Measurements from ENCODE around the gene MT1H.
"Not testable (repeated sequence)": the region's sequence is repeated elsewhere in the genome, so short reads cannot be mapped to it uniquely, and the experiment has no call there.

MT1H gene

DNA sequence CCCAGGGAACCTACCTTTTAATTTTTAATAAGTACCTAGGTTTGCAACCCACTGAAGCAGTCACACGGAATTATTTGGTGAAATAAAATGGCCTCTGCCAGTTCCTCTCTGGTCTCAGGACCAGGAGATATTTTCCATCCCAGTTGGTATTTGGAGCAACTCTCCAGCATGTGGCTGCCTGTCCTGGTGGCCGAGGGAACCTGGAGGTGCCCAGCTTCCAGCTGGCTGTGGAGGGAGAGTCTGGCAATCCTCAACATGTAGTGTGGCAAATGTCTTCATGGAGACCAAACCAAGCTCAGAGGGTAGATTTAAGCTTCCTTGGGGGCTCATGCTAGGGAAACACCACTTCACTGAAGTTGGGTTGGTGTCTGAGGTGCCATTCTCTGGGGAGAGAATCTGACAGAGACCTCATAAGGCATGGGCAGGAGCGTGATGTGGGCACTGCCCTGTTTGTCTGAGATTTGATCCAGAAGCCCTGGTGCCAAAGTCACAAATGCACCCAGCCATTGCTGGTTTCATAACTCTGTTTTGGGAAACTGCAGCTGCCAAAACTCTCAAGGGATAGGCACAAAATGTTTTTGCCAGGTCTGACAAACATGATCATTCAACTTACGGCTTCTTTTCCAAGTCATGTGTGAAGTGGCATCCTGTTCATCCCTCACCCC is 15.4 kb downstream of the MT1H start:
- DNase-seq, result no peak

DNA sequence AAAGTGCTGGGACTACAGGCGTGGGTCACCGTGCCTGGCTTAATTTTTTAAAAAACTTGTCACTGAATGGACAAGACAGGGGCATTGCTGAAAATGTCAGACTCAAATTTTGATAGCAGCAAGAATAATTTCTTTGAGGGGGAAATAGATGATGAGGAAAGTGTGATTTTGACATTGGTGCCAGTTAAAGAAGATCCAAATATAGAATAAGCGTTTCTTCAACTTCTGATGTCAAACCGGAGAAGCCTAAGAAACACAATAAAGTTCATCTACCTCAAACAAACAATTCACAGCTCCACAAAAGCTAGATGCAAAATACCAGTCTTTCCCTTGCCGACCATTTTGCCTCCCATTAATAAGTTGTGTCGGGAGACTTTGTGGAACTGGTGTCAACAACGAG is 17.1 kb downstream of the MT1H start:
- DNase-seq, result no peak

DNA sequence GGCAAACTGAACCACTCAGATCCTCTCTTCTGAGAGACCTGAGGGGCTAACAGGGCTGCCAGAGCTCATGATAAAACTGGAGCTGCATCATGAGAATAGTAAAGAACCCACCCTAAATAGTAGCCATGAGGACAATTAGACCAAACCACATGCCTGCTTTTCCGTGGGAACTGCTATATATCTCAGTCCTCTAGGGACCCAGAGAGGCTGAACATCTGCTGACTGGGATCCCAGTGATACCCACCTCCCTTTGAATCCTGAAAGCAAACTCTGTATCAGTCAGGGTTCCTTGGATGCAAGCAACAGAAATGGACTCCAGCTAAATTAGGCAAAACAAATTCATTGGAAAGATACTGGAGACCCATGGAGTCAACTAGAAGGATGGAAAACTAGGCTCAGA is 19.1 kb downstream of the MT1H start:
- no peak for DNase-seq

DNA sequence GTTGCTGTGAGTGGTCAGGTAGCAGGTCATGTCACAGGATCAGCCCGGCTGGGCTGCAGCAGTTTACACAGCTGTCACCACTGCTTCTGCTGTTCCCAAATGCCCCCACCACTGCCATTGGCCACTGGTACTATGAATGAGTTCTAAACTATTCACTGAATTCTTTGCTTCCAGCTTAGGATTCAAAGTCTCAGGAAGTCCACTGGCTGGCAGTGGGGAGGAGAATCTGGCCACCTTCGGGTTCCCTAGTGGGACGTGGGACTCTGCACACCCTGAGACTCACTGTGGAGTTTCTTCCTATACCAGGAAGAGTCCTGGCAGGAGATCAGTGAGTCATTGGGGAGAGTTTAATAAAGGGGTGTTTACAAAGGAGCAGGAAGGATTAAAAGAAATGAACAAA is 19.6 kb downstream of the MT1H start:
- no peak for DNase-seq

DNA sequence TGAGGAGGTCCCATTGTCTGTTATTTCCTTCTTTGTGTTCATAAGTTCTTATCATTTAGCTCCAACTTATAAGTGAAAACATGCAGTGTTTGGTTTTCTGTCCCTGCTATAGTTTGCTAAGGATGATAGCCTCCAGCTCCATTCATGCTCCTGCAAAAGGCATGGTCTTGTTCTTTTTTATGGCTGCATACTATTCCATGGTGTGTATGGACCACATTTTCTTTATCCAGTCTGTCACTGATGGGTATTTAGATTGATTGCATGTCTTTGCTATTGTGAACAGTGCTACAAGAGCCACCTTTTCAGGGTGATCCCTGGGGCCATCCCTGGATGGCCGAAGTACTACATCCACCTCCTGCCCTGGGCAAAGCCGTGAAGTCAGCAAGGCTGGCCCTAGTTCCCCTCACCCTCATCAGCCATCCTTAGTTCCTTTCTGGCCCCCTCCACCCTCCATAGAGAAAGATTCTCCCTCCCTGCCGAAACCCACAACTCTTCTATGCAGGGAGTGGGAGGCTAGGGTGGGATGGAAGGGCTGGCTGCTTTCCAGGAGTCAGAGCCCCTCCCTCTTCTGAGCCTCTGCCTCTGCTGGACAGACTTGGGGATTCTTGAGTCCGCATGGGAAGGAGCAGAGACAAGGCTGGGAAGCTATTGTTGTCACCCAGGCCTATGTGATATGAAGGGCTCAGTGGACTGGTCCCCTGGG is 21.0 kb downstream of the MT1H start:
- no peak for DNase-seq

DNA sequence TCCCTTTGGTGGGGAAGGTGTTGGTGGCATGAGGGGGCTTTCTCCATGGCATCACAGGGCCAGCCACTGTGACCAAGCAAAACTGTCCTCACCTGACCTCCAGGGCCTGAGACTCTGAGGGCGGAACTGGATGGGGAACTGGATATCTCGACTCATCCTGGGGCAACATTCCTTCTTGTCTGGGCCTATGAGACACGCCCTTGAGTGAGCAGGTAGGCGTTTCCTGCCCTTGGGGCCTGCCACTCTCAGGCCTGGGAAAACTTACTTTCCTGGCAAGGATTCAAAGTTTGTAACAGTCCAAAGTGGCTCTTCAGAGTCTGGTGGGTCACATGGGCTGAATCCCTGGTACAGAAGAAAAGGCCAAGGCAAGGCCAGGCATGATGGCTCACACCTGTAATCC is 22.3 kb downstream of the MT1H start:
- no peak for DNase-seq

DNA sequence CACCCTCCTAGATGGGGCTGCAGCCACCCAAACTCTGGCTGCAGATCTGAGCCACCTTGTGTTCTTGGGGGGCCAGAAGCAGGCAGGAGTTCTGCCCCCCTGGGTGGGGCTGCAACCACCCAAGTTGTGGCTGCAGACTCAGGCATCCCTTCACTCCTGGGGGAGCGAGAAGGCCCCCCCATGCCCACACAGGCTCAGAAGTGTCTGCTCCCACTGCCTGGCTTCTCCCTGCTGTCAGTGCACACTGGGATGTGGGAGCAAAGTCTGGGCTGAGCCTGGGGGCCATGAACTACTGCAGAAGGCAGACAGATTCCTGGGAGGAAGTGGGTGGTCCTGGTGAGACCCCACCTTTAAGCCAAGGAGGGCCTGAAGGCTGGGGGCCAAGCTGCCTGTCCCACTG is 25.6 kb downstream of the MT1H start:
- no peak for DNase-seq

DNA sequence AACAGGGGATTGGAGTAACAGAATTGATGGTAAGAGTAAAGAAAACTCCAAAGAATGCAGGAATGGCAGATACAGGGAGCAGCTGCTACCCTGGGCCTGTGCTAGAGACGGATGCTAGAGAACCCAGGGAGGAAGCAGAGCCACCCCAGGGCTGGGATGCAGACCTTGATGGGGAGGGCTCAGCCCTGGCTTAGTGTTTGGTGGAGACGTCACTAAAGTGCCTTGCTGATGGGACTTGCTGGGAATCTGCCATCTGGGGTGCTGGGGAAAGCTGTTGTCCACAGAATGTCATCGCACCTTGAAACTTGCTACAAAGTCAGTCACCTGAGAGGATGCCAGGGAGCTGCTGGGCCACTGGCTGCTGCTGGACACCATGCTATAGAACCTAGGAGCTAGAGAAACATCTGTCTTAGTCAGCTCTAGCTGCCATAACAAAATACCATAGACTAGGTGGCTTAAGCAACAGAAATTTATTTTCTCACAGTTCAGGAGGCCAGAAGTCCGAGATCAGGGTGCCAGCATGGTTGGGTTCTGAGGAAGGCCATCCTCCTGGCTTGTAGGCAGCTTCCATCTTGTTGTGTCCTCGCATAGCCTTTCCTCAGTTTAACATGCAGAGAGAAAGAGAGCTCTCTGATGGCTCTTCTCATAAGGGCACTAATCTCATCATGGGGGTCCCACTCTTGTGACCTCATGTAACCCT is 28.0 kb downstream of the MT1H start:
- DNase-seq, result no peak

DNA sequence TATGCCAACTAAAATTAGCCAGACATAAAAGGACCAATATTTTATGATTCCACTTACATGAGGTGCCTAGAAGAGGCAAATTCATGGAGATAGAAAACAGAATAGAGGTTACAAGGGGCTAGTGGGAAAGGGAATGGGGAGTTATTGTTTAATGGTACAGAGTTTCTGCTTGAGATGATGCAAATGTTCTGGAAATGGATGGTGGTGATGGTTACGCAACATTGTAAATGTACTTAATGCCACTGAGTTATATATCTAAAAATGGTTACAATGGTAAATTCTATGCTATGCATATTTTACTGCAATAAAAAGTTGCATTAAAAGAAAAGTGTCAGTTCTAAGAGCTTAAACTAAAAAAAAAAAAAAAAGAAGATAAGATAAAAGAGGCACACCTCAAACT is 30.6 kb downstream of the MT1H start:
- no peak for DNase-seq

DNA sequence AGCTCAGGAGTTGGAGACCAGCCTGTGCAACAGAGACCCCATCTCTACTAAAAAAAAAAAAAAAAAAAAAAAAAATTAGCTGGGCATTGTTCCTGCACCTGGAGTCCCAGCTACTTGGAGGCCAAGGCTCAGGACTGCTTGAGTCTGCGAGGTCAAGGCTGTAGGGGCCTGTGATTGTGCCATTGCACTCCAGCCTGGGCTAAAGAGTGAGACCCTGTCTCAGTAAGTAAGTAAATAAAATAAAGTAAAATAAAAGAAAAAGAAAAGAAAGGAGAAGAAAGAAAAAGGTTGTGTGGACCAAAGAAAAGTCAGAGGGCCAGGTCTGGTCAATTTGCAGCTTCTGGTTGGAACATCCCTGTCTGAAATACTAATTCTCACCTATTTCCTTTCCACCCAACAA is 31.0 kb downstream of the MT1H start:
- no peak for DNase-seq

DNA sequence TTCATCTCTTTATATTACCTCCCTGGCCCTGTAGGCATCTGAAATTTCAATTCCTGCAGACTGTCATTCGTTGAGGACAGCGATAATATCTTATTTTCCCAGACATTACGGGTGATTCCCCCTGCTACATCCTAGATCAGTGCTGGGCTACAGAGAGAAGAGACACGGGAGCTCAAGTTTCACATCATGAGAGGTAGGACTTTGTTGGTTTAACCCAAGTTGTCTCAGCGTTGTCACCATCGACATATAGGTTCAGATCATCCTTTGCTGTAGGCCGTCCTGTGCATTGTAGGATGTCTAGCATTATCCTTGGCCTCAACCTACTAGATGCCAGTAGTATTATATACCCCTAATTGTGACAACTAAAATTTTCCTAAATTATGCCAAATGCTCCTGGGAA is 31.9 kb downstream of the MT1H start:
- DNase-seq, result no peak

DNA sequence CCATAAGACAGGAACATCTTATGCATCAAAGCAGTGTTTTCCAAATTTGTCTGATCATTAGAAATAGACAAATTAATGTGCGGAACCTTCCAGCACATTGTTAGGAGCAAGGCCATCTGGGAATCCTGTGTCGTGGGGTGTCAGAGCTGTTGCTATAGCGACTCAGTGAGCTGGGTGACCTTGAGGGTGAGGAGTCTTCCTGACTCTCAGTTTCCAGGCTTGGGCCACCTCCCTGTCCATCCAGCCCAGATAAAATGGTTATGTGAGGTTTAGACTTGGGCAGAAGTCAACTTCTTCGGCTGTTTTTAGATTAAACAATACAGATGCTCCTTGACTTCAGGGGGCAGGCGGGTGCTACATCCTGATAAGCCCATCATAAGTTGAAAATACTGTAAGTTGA is 33.2 kb downstream of the MT1H start:
- no peak for DNase-seq

DNA sequence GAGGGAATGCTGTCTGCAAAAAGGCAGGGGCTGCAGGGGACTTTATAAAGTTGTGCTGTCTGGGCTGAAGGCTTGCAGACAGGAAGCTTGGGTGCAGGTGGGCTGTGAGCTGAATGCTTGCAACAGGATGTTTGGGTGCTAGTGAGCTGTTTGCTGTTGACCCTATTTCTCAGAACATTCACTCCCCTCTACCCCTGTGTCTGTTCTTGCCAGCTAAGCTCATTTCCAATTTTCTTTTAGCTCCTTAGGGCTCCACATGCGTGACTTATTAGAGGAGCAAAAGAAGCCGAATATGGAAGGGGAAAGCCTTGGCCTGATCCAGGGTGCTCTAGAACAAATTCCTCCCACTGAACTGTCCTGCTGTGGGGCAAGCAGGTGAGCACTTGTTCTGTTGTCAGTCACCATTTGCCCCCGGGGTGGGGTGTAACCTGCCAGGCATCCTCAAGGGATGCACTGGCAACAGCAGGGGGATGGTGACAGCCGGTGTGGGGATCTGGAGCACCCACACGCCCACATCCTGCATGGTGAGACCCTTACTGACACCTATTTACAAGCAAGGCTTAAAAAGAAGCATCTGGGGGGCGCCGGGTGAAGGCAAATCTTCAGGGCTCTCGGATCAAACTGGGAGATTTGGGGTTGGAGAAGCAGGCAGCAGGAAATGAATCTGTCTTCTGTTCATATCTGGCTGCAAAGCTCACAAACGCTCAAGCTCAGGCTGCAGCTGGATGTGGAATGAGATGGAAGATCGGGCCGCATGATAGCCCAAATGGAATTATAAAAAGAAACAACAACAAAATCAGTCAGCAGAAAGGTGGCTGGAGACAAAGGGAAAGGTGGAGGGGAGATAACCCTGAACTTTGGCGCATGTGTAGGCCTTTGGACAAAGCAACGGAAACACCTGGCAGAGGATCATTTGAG is 39.2 kb downstream of the MT1H start:
- no peak for DNase-seq

DNA sequence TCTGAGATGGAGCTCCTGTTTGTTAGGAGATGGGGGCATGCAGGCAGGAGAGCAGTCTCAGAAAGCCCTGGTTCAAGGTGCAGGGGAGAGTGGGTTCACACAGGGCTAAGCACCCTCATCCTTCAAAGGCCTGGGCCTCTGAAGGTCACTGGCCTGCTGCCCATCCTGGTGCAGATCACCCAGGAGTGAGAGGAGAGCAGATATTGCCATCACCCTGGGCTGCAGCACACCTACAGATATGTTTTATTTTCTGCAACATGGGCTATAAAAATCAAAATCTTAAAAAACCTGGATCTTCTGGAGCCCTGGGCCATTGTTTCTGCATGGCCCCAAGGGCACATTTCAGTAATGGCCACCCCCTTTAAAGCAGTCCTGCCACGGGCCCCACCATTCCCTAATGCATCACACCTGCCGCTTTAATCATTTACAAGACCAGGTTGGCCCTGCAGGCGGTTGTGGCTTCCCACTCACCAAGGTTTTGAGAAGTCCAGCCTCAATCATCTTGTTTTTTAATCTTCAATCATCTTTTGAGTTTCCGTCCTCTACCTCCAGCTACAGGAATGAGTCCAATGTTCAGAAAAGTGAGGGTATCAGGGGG is 39.9 kb downstream of the MT1H start:
- no peak for DNase-seq

DNA sequence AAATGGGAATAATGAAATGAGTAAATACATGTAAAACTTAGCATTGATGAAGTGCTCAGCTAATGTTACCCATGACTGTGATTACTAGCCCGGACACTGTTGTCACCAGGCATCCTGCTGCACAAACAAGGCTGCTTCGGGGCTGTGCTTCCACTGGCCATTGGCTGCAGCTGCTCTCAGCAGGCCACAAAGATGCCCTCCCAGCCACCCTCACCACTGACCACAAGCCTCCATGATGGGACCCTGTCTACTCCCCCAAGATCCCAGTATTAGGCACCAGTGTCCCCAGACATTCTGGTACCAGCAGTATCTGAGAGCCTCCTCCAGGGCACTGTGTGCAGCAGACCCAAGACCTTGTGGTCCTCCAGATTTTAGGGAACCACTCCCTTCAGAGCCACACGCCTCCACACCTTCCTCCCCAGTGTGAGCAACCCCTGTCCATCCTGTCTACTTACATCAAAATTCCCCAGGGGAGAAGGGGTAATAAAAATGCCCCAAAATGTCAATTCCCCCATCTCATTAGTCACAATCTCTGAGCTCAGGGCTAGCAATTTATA is 40.6 kb downstream of the MT1H start:
- no peak for DNase-seq

DNA sequence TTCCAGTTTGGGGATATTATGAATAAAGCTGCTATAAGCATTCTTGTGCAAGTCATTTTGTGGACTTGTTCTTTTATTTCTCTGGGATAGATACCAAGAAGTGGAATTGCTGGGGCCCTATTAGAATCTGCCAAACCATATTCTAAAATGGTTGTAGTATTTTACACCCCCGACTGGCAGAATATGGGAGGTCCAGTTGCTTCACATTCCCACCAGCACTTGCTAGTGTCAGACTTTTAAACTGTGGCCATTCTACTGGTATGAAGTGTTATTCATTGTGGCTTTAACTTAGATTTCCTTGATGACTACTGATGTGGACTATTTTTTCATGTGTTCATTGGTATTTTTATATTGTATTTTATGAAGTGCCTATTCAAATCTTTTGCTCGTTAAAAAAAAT is 42.2 kb downstream of the MT1H start:
- no peak for DNase-seq

DNA sequence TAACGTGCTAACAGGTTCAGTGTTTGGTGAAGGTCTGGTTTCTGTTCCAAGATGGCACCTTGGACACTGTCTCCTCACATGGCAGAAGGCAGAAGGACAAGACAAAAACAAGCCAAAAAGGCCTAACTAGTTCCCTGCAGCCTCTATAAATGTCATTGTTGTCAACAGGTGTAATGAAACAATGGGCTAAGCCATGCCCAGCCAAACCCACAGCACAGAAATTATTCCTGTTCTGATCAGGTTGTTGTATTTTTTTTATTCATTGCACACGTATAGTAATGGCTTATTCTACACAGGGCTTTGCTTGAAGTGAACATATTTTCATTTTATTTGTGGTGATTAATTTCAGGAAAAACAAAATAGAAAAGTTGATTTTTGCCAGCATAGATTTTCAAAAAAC is 44.2 kb downstream of the MT1H start:
- DNase-seq, result no peak

DNA sequence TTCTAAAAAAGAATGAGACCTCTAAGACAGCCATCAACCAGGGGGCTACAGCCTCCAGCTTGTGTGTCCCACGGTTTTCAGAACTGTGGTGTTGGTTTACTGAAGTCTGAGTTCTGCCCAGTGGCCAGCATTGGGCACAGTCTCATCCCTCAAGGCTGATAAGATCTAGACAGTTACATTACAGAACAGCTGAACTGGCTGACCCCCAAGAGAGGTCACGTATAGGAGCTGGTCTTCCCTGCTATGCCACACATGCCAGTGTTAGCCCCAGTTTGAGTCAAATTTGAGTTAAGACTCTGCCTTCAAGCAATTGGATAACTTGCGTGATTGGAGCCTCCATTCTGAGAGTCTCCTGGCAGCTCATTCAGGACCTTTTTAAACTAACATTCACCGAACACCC is 45.5 kb downstream of the MT1H start:
- DNase-seq, result no peak

DNA sequence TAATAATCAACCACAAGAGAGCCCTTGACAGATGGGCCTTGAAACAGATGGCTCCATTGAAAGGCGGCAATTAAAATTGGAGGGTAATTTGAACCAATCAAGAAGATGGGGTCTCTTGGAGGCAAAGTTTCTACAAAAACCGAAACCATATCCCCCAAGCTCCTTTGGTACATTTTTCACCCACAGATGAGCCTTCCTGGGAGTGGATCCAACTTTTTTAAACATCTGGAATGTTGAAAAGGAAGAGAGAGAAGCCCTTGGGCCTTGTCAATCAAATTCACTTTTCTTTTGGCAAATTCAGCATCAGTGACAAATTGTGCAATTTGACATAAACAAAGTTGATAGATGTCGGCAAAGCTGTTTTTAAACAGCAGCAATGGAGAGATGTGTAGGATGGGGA is 47.1 kb downstream of the MT1H start:
- DNase-seq, result no peak

DNA sequence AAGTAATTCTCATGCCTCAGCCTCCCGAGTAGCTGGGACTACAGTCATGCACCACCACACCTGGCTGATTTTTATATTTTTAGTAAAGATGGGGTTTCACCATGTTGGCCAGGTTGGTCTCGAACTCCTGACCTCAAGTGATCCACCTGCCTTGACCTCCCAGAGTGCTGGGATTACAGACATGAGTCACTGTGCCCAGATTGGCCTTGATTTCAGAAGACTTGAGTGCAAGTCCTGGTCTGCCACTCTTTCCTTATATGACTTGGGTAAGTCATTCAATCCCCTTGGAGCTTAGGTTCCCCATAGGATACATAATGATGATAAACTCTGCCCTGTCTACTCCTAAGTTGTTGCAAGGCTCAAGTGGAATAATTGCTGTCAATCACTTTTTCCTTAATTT is 47.9 kb downstream of the MT1H start:
- not testable (repeated sequence) for DNase-seq

All from stimulated activated CD4-positive, alpha-beta T cell treated with anti-CD3 and anti-CD28 coated beads, Interleukin-4, amount 100 ng/mL, for 24 hours (primary cell).